GM12878 (cell line): Measurements from ENCODE around the gene VASH1. TPM values are rescaled to one million over a fixed set of nuclear protein-coding genes. Genes with fewer than 3 reads are reported as not detected.

Source experiments
- ATAC-seq: fragments of 200-7000 bp; cut with Tn5 transposase; 3 replicates; pipeline ENCODE4 v1.9.1; 2020; ENCODE audit warnings: mild to moderate bottlenecking, moderate library complexity
- BruUV-seq: library from RNA; stranded (reverse); fragments of 400-500 nt; replicated peaks from 2 replicates; lab custom pipeline; 2021; lab: Mats Ljungman, UMichigan
- CTCF ChIA-PET: fragments of 300-600 bp; sonication (Branson Sonifier 250); formaldehyde crosslinking; extraction: SDS; loops from one replicate; lab custom pipeline; 2021; ENCODE audit warnings: inconsistent platforms; lab: Yijun Ruan, JAX
- POLR2A ChIA-PET: fragments of 350-600 bp; formaldehyde crosslinking; extraction: SDS; loops from one replicate; lab custom pipeline; 2021; ENCODE audit warnings: inconsistent platforms; lab: Charles Lee
- RAD21 ChIA-PET: fragments of 300-600 bp; sonication (Branson Sonifier 250); formaldehyde crosslinking; loops from one replicate; lab custom pipeline; 2023; ENCODE audit warnings: antibody characterized with exemption; ENCODE audit not compliant: unreplicated experiment; lab: Charles Lee
- SMC1A ChIA-PET: fragments of 300-600 bp; sonication (Branson Sonifier 250); formaldehyde crosslinking; loops from one replicate; lab custom pipeline; 2023; ENCODE audit not compliant: unreplicated experiment, uncharacterized antibody; lab: Charles Lee
- DNase-seq: peaks from one replicate; pipeline ENCODE4 v3.0.0-alpha.2; 2011; ENCODE audit warnings: low read depth, low spot score
- FAIRE-seq: peaks from 3 replicates; lab custom pipeline; 2011; peaks lifted over from hg19 to GRCh38; lab: Jason Lieb, UNC
- H2AFZ ChIP-seq: 2 replicates; pipeline ENCODE4 v1.6.0; 2011; ENCODE audit warnings: low read depth, low read length, control low read depth; ENCODE audit not compliant: control insufficient read depth
- H3K27ac ChIP-seq: 2 replicates; pipeline ENCODE4 v1.5.1; 2011; ENCODE audit warnings: control low read depth; ENCODE audit not compliant: control insufficient read depth, insufficient read depth
- H3K27me3 ChIP-seq, 2 experiments: replicated peaks in 1 of 2; 2 replicates each; pipeline versions ENCODE4 v1.6.0 to v1.6.1; 2011; ENCODE audit warnings: low read length in 1 of 2; ENCODE audit not compliant: control insufficient read depth in 2 of 2, insufficient read depth in 2 of 2
- H3K36me3 ChIP-seq, 2 experiments: 2 replicates each; pipeline ENCODE4 v1.5.1; 2011; ENCODE audit warnings: low read length in 1 of 2; ENCODE audit not compliant: control insufficient read depth in 2 of 2, insufficient read depth in 2 of 2
- H3K4me1 ChIP-seq: 2 replicates; pipeline ENCODE4 v1.6.1; 2011; ENCODE audit warnings: mild to moderate bottlenecking, low read length, moderate library complexity, mixed read lengths; ENCODE audit not compliant: control insufficient read depth, insufficient read depth
- H3K4me2 ChIP-seq: 2 replicates; pipeline ENCODE4 v1.6.0; 2011; ENCODE audit warnings: control low read depth; ENCODE audit not compliant: control insufficient read depth, insufficient read depth
- H3K4me3 ChIP-seq: fragments of 200-600 bp; sonication (generic); 2 replicates; pipeline ENCODE4 v1.5.1; 2016
- H3K79me2 ChIP-seq: 2 replicates; pipeline ENCODE4 v1.6.0; 2011; ENCODE audit warnings: low read length; ENCODE audit not compliant: control insufficient read depth, insufficient read depth
- H3K9ac ChIP-seq: 2 replicates; pipeline ENCODE4 v1.8.0; 2011; ENCODE audit warnings: low read length, control low read depth, mixed read lengths; ENCODE audit not compliant: control insufficient read depth, insufficient read depth
- H3K9me3 ChIP-seq: replicated peaks from 3 replicates; pipeline ENCODE4 v1.5.1; 2011; ENCODE audit warnings: mild to moderate bottlenecking, low read length; ENCODE audit not compliant: control insufficient read depth, insufficient read depth
- H4K20me1 ChIP-seq: 2 replicates; pipeline ENCODE4 v1.6.0; 2011; ENCODE audit not compliant: control insufficient read depth, insufficient read depth
- BMI1 ChIP-seq: fragments of 450-650 bp; IDR thresholded peaks from 2 replicates; pipeline ENCODE4 v1.6.1; 2016; ENCODE audit warnings: mild to moderate bottlenecking, moderate library complexity, borderline replicate concordance
- CTCF ChIP-seq, 3 experiments: IDR thresholded peaks in 2 of 3; conservative IDR thresholded peaks in 1 of 3; 2 replicates each; pipeline ENCODE4 v1.5.1; 2011; ENCODE audit warnings: low read depth in 3 of 3, low read length in 3 of 3, mild to moderate bottlenecking in 3 of 3, control low read depth in 2 of 3, moderate library complexity in 2 of 3, inconsistent platforms in 1 of 3, mixed read lengths in 1 of 3; ENCODE audit not compliant: control insufficient read depth in 2 of 3, insufficient read depth in 1 of 3; ENCODE audit errors: extremely low read depth in 1 of 3
- IKZF2 ChIP-seq, 2 experiments: fragments of 450-650 bp; IDR thresholded peaks; 2 replicates each; pipeline ENCODE4 v1.6.1; 2017; ENCODE audit warnings: mild to moderate bottlenecking in 2 of 2, moderate library complexity in 2 of 2
- JUND ChIP-seq: IDR thresholded peaks from 2 replicates; pipeline ENCODE4 v1.6.1; 2012; ENCODE audit warnings: low read depth, mild to moderate bottlenecking, low read length, improper control_type of control experiment, moderate library complexity
- KDM1A ChIP-seq: fragments of 200-600 bp; sonication (generic); IDR thresholded peaks from 2 replicates; pipeline ENCODE4 v1.6.1; 2016; ENCODE audit warnings: borderline replicate concordance
- NFXL1 ChIP-seq: fragments of 450-650 bp; IDR thresholded peaks from 2 replicates; pipeline ENCODE4 v1.6.1; 2017; ENCODE audit warnings: antibody characterized with exemption, mild to moderate bottlenecking, borderline replicate concordance
- PAX5 ChIP-seq: IDR thresholded peaks from 2 replicates; pipeline ENCODE4 v1.6.1; 2011; ENCODE audit warnings: low read depth, low read length, borderline replicate concordance
- POLR2AphosphoS2 ChIP-seq: IDR thresholded peaks from 2 replicates; pipeline ENCODE4 v1.6.1; 2011; ENCODE audit warnings: low read depth, mild to moderate bottlenecking, low read length, improper control_type of control experiment, moderate library complexity
- WRNIP1 ChIP-seq: IDR thresholded peaks from 2 replicates; pipeline ENCODE4 v1.6.1; 2011; ENCODE audit warnings: low read depth, low read length, improper control_type of control experiment, borderline replicate concordance
- WGBS: methylation state at CpG from one replicate; pipeline ENCODE4 v1.1.6; 2016; ENCODE audit warnings: low lambda C conversion rate; ENCODE audit not compliant: insufficient replicate concordance, insufficient coverage; ENCODE audit errors: missing lambda C conversion rate; 5-methylcytosine and 5-hydroxymethylcytosine counted together
- in situ Hi-C: fragments of 300-500 bp; cut with MboI; formaldehyde crosslinking; loops from 9 replicates; pipeline ENCODE4 v1.14.3; 2018; ENCODE audit warnings: mixed read lengths
- intact Hi-C: fragments of 100-400 bp; cut with micrococcal nuclease; formaldehyde crosslinking; loops from one replicate; pipeline ENCODE4 v1.14.2; 2022; ENCODE audit not compliant: unreplicated experiment
- polyA plus RNA-seq, 11 experiments: library from polyadenylated mRNA; depleted of rRNA in 4 of 11; unstranded in 6 of 11; stranded (reverse) in 5 of 11; fragments of >200 nt; fragmentation: Nextera tagmentation in 4 of 11; fragmentation: Illumina TruSeq in 1 of 11; extraction: Ambion mirVana in 4 of 11; extraction: Trizol in 1 of 11; gene quantifications; 1 replicate in 1 of 11; 2 replicates in 10 of 11; pipeline versions ENCODE4 v1.2.1 to v1.2.3, GENCODE V29; 2011 to 2016; ENCODE audit warnings: inconsistent platforms in 2 of 11, missing spikeins in 2 of 11, low read depth in 1 of 11
- total RNA-seq, 4 experiments: library from RNA; depleted of rRNA in 3 of 4; stranded (reverse); fragments of >200 nt in 3 of 4; fragmentation: Illumina TruSeq in 1 of 4; extraction: Trizol in 1 of 4; gene quantifications; 2 replicates each; pipeline versions ENCODE4 v1.2.1 to v1.2.3, GENCODE V29; 2013 to 2021
- TF ChIP-seq, protein P1 (sequence below): IDR thresholded peaks from 2 replicates; pipeline ENCODE4 v1.6.1; 2011; ENCODE audit warnings: mild to moderate bottlenecking, low read depth, low read length, moderate library complexity; ENCODE audit not compliant: insufficient replicate concordance
- TF ChIP-seq, protein P2 (sequence below): fragments of 450-650 bp; IDR thresholded peaks from 2 replicates; pipeline ENCODE4 v1.6.1; 2017; ENCODE audit warnings: mild to moderate bottlenecking, moderate library complexity
- TF ChIP-seq, protein P3 (sequence below): IDR thresholded peaks from 2 replicates; pipeline ENCODE4 v1.6.1; 2012; ENCODE audit warnings: low read length, inconsistent platforms

The VASH1 gene
- total and polyA plus RNA-seq, 10 of the 15 experiments (the other 5 are each of a cell fraction or from before 2014, with no cell fraction given), result 0.06 to 2.3 (median 0.53) TPM

- TF ChIP-seq POLR2AphosphoS2, result no peak
- TF ChIP-seq, protein P1, sequence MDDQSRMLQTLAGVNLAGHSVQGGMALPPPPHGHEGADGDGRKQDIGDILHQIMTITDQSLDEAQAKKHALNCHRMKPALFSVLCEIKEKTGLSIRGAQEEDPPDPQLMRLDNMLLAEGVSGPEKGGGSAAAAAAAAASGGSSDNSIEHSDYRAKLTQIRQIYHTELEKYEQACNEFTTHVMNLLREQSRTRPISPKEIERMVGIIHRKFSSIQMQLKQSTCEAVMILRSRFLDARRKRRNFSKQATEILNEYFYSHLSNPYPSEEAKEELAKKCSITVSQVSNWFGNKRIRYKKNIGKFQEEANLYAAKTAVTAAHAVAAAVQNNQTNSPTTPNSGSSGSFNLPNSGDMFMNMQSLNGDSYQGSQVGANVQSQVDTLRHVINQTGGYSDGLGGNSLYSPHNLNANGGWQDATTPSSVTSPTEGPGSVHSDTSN, result no peak
- no peak for TF ChIP-seq CTCF (IDR thresholded peaks at IDR 0.05 in 2 of 3, conservative IDR thresholded peaks at IDR 0.05 in 1 of 3; ENCODE audit: control insufficient read depth in 2 of 3, extremely low read depth in 1 of 3, insufficient read depth in 1 of 3, low read depth in 3 of 3, low read length in 3 of 3)
- TF ChIP-seq BMI1, result no peak
Observed at GRCh38 chr14:76827696-76828296, 66.5 kb downstream of the VASH1 start (continued).

- ChIA-PET SMC1A (no interaction called here), CTCF (interaction anchor here (0.6 kb wide), 1 partner anchor 13 kb away, joined by 3 read pairs; no protein-coding TSS in a partner anchor), POLR2A (no interaction called here), RAD21 (no interaction called here)
- Histone ChIP-seq H3K9ac (no peak overlapping the region), H3K9me3 (no peaks in the 10 kb centered on the region), H3K4me3 (no peak overlapping the region), H3K79me2 (no peaks in the 10 kb centered on the region), H4K20me1 (no peaks in the 10 kb centered on the region), H3K36me3 (no peaks in the 10 kb centered on the region), H3K27me3 (peaks cover 0 to 3% of the 10 kb centered on the region in 2 experiments; a peak in 1 of 4 replicates), H2AFZ (no peak overlapping the region), H3K4me1 (no peaks in the 10 kb centered on the region), H3K4me2 (no peak overlapping the region), H3K27ac (no peak overlapping the region)
- DNase-seq (no peak), FAIRE-seq (no peak), ATAC-seq (no peak)
- BruUV-seq, result no TSS peak
- intact Hi-C loops, result no loop called here
- WGBS, result 49% methylated on average over 17 of the region's 17 CpGs
- in situ Hi-C loops, result no loop called here
- TF ChIP-seq, protein P2, sequence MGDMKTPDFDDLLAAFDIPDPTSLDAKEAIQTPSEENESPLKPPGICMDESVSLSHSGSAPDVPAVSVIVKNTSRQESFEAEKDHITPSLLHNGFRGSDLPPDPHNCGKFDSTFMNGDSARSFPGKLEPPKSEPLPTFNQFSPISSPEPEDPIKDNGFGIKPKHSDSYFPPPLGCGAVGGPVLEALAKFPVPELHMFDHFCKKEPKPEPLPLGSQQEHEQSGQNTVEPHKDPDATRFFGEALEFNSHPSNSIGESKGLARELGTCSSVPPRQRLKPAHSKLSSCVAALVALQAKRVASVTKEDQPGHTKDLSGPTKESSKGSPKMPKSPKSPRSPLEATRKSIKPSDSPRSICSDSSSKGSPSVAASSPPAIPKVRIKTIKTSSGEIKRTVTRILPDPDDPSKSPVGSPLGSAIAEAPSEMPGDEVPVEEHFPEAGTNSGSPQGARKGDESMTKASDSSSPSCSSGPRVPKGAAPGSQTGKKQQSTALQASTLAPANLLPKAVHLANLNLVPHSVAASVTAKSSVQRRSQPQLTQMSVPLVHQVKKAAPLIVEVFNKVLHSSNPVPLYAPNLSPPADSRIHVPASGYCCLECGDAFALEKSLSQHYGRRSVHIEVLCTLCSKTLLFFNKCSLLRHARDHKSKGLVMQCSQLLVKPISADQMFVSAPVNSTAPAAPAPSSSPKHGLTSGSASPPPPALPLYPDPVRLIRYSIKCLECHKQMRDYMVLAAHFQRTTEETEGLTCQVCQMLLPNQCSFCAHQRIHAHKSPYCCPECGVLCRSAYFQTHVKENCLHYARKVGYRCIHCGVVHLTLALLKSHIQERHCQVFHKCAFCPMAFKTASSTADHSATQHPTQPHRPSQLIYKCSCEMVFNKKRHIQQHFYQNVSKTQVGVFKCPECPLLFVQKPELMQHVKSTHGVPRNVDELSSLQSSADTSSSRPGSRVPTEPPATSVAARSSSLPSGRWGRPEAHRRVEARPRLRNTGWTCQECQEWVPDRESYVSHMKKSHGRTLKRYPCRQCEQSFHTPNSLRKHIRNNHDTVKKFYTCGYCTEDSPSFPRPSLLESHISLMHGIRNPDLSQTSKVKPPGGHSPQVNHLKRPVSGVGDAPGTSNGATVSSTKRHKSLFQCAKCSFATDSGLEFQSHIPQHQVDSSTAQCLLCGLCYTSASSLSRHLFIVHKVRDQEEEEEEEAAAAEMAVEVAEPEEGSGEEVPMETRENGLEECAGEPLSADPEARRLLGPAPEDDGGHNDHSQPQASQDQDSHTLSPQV, result no peak
- no peak for TF ChIP-seq JUND
- TF ChIP-seq PAX5, result no peak
- TF ChIP-seq, protein P3, sequence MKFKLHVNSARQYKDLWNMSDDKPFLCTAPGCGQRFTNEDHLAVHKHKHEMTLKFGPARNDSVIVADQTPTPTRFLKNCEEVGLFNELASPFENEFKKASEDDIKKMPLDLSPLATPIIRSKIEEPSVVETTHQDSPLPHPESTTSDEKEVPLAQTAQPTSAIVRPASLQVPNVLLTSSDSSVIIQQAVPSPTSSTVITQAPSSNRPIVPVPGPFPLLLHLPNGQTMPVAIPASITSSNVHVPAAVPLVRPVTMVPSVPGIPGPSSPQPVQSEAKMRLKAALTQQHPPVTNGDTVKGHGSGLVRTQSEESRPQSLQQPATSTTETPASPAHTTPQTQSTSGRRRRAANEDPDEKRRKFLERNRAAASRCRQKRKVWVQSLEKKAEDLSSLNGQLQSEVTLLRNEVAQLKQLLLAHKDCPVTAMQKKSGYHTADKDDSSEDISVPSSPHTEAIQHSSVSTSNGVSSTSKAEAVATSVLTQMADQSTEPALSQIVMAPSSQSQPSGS, result no peak
- no peak for TF ChIP-seq IKZF2 (IDR thresholded peaks at IDR 0.05)
- TF ChIP-seq KDM1A, result no peak
- TF ChIP-seq WRNIP1, result no peak
- TF ChIP-seq NFXL1, result no peak
Observed at GRCh38 chr14:76828339-76829012, 67.2 kb downstream of the VASH1 start.
